Inferior parietal cortex (tissue), 1 donor: Measurements from ENCODE around the gene MFSD11.
"Not testable (repeated sequence)": the region's sequence is repeated elsewhere in the genome, so short reads cannot be mapped to it uniquely, and the experiment has no call there.

Experiments
- DNase-seq: peaks from one replicate; pipeline ENCODE4 v3.0.0-alpha.2; 2016; ENCODE audit errors: extremely low spot score

The MFSD11 gene

GRCh38 chr17:76726776-76727718, 10.9 kb upstream of the MFSD11 start, which contains the start of gene METTL23:
METTL23 (plus strand) TSS chr17:76726839; CDS start chr17:76729711, 2,872 bp downstream.
- DNase-seq: no peak

DNA sequence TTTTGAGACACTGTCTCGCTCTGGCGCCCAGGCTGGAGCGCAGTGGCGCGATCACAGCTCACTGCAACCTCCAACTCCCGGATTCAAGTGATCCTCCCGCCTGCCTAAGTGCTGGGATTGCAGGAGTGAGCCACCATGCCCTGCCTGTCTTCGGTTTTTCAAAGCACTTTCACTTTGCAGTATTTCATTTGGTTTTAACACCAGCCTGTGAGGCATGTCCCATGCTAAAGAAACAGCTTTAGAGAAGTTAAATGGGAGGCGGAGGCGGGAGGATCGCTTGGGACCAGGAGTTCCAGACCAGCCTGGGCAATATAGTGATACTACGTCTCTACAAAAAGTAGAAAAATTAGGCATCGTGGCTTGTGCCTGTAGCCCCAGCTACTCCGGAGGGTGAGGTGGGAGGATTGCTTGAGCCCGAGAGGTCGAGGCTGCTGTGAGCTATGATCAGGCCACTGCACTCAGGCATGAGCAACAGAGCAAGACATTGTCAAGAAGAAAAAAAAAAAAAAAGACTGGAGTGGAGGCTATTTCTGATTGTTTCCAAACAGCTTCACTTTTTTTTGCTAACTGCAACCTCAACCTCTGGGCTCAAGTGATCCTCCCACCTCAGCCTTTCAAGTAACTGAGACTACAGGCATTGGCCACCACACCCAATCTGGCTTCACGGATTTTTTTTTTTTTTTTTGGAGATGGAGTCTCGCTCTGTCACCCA, 10.0 kb upstream of the MFSD11 start:
- no peak for DNase-seq

DNA sequence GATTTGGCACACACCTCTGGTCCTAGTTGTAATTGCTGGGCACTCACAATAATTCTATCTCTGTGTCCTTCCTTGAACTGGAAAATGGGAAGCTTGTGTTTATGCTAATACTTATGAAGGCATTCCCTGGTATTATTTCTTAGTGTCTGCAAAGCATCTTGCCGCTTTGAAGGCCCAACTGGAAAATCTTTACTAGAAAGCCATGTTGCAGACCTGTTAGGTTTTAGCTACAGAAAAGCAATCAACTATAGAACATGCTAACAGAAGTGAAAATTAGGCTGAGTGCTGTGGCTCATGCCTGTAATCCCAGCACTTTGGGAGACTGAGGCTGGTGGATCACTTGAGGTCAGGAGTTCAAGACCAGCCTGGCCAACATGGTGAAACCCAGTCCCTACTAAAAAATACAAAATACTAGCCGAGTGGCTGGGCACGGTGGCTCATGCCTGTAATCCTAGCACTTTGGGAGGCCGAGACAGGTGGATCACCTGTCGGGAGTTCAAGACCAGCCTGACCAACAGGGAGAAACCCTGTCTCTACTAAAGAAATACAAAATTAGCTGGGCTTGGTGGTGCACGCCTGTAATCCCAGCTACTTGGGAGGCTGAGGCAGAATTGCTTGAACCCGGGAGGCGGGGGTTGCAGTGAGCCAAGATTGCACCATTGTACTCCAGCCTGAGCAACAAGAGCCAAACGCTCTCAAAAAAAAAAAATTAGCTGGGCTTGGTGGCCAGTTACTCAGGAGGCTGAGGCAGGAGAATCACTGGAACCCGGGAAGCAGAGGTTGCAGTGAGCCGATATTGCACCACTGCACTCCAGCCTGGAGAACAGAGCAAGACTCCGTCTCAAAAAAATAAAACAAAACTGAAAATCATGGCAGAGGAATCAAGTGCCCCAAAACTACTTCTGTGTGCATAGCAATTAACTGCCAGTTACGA, 5.9 kb upstream of the MFSD11 start:
- DNase-seq: not testable (repeated sequence)

DNA sequence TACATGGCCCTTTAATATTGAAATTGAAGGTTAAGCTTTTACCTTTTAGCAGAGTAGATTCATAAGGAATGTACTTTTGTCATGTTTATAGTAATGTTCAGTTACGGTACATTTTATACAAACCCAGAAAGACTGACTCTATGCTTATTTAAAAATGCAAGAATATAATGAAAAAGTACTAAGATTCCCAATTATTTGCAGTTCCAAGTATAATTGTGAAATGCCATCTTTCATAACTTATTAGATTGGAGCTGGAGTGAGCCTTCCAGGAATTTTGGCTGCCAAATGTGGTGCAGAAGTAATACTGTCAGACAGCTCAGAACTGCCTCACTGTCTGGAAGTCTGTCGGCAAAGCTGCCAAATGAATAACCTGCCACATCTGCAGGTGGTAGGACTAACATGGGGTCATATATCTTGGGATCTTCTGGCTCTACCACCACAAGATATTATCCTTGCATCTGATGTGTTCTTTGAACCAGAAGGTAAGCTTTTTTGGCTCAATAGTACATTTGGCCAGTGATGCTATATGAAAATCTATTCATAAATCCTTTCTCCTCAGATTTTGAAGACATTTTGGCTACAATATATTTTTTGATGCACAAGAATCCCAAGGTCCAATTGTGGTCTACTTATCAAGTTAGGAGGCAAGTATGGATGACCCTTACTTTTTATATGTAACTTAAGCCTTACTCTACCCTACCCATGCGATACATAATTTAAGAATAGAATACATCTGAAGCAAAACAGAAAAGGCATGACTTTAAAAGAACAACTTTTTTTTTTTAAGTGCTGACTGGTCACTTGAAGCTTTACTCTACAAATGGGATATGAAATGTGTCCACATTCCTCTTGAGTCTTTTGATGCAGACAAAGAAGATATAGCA, 4.9 kb upstream of the MFSD11 start:
- no peak for DNase-seq

- DNase-seq: no peak
Observed at GRCh38 chr17:76733618-76733957, 4.3 kb upstream of the MFSD11 start.

GRCh38 chr17:76734080-76734840, 3.7 kb upstream of the MFSD11 start:
- DNase-seq: no peak

- DNase-seq: no peak
Observed at GRCh38 chr17:76735006-76735405, 2.9 kb upstream of the MFSD11 start.

DNA sequence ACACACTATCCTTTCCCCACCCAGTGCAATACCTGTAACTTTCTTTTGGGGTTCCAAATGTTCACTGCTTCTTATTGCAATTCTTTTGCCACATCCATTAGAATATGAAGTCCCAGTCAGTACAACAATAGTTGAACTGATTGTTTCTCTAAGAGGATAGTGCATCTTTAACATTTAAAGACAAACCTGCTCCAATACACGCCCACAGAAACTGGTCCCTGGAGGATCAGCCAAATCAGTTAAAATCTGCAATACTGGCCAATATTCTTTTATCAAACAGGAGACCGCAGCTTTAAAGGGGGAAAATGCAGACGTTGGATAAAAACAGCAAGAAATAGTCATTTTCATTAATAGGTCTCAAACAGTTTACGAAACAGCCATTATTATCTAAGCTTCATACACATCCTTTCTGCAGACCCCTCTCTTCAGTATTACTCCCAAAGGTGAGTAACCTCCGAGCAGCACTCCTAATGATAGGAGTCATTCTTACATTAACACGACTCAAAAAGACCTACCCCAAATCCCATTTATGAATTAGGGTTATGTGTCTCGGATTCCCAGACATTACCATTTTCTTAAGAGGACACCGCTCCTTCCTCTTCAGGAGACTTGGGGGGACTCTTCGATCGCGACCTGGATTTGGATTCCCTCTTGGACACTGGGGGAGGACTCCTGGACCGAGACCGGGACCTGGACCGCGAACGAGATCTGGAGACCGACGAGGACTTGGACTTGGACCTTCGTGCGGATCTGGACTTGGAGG, 2.2 kb upstream of the MFSD11 start:
- DNase-seq: no peak

GRCh38 chr17:76736349-76737081, 1.4 kb upstream of the MFSD11 start:
- no peak for DNase-seq

DNA sequence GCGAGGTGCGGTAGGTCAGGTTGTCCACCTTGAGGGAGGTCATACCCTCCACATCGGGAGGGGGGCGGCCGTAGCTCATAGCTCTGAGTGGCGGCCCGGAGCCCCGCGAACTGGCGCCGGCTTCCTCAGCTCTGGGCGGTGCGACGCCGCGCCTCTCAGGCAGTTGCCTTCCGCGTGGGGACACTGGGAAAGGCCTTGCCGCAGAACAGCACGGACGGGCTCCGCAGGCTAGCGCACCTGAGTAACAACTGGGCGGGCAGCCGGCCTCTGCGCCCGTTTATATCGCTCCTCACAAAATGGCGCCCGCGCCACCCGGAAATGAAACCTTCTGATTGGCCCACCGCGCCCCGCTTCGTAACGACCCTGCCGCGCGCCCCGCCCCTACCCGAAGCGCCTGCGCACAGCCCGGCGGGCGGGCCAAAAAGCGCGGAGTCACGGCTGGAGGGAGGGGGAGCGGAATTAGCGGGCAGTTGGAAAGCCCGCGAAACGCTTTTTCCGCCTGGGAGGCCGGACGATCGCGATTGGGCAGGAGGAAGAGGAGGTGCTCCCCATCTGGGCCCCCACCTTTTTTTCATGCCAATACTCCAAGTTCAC, 740 bp upstream of the MFSD11 start, which contains the start of gene SRSF2:
SRSF2 (minus strand) TSS at position 250 of the 594 bp plus-strand sequence; CDS start at position 79, 171 bp downstream.
- peak; percentile 98 for DNase-seq

- DNase-seq: no peak
Observed at GRCh38 chr17:76738468-76738850, 540 bp downstream of the MFSD11 start.

DNA sequence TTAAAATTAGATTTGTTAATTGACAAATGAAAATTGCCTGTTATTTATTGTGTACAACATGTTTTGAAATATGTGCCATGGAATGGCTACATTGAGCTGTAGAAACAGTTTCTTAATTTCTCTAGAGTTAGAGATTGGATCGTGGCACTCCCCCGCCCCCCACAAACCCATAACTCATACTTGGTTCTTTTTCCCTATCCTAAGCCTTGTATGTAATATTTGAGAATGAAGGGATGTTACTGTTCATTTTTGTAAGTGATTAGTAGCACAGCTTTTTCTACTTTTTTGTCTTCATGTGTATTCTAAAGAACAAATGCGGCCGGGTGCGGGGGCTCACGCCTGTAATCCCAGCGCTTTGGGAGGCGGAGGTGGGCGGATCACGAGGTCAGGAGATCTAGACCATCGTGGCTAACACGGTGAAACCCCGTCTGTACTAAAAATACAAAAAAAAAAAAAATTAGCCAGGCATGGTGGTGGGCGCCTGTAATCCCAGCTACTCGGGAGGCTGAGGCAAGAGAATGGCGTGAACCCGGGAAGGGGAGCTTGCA, 1.7 kb downstream of the MFSD11 start:
- not testable (repeated sequence) for DNase-seq

DNA sequence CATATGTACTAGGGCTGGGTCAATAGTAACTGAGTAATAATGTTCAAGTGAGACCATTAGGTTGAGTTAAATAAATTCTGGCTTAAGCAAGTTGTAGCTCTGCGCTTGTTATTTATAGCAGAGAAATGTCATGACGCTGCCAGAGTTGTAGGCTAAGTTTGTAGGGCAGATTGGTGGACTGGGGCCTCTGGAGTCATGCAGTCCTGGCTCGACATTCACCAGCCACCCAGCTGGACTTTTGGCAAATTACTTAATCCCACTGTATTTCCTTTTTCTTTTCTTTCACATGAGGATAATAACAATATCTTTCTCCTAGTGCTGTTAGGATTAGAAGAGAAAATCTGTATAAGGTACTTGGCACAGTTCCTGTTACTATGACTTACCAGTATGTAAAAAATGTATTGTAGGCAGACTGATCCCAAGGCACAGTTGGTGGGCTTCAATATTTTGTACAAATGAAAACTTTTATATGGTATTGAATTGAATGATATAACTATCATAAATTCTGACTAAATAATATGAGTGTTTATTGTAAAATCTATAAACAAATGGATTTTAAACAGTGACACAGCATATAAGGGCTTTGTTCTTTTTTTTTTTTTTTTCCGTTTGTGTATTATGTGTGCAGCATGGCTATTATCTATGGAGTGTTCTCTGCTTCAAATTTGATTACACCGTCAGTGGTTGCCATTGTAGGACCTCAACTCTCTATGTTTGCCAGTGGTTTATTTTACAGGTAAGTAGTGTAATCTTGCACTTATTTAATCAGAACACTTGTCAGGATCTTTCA, 2.6 kb downstream of the MFSD11 start:
- DNase-seq: no peak

DNA sequence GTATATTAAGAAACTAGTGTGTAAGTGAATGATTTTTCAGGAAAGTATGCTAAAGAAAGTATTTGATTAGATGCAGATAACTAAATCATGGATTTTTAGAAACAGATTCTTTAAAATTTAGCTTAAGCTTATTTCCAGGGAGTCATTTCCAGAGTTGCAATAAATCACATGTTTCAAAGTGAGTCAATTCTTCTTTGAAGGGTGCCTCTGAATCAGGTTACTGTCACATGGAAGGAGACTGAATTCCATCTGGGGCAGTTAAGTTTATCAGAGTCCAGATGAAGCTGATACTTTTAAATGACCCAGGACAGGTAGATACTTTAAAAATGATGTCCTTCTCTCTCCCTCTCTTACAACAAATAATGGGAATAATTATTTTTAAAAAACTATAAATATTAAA, 5.0 kb downstream of the MFSD11 start:
- DNase-seq: no peak

DNA sequence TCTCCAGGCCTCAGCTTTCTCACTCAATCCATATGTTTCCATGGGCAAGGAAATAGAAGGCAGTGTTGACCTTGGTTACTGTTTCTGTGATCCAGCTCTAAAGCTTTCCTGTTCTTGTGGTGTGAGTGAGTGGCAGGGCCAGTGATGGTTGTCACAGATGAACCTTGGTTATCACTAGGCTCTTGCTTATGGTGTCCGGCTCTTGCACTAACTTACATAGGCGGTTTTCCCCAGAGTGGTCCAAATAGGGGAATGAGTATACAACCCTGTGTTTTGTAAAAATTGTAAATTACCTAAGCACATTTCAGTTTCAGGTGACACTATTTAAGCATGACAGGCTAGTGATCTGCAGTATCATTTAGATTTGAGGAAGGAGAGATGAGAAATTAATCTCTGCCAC, 6.8 kb downstream of the MFSD11 start:
- DNase-seq: no peak

GRCh38 chr17:76745785-76746184, 7.9 kb downstream of the MFSD11 start:
- DNase-seq: not testable (repeated sequence)
